GM23338 (cell line): Measurements from ENCODE around the gene PRDX4.

Source experiments
- CREB1 ChIP-seq: fragments of 250-450 bp; sonication (Bioruptor Pico); IDR thresholded peaks from 2 replicates; pipeline ENCODE4 v1.5.0; 2020; ENCODE audit warnings: low read depth, mild to moderate bottlenecking, moderate library complexity
- EZH2 ChIP-seq: fragments of 200-600 bp; sonication (generic); IDR thresholded peaks from one replicate; pipeline ENCODE4 v1.8.0; 2017; ENCODE audit warnings: antibody characterized with exemption, mild to moderate bottlenecking, low read depth; ENCODE audit not compliant: unreplicated experiment
- EZH2phosphoT487 ChIP-seq: fragments of 200-600 bp; sonication (generic); IDR thresholded peaks from one replicate; pipeline ENCODE4 v1.8.1; 2018; ENCODE audit warnings: antibody characterized with exemption; ENCODE audit not compliant: unreplicated experiment
- POLR2AphosphoS5 ChIP-seq: IDR thresholded peaks from 2 replicates; pipeline ENCODE4 v1.6.1; 2016; ENCODE audit warnings: antibody characterized with exemption, low read depth
- ZNF114 ChIP-seq: fragments of 250-450 bp; sonication (Bioruptor Pico); IDR thresholded peaks from 2 replicates; pipeline ENCODE4 v1.5.0; 2020; ENCODE audit warnings: mild to moderate bottlenecking, moderate library complexity
- TF ChIP-seq, protein P1 (sequence below), 2 experiments: fragments of 200-600 bp in 1 of 2; sonication (generic) in 1 of 2; conservative IDR thresholded peaks; 2 replicates each; pipeline versions ENCODE4 v1.5.1 to v1.6.1; 2016 to 2017; ENCODE audit warnings: antibody characterized with exemption in 2 of 2, low read depth in 2 of 2, mild to moderate bottlenecking in 2 of 2, moderate library complexity in 1 of 2
- TF ChIP-seq, protein P2 (sequence below): IDR thresholded peaks from one replicate; pipeline ENCODE4 v1.6.1; 2018; ENCODE audit warnings: antibody characterized with exemption; ENCODE audit not compliant: unreplicated experiment

DNA sequence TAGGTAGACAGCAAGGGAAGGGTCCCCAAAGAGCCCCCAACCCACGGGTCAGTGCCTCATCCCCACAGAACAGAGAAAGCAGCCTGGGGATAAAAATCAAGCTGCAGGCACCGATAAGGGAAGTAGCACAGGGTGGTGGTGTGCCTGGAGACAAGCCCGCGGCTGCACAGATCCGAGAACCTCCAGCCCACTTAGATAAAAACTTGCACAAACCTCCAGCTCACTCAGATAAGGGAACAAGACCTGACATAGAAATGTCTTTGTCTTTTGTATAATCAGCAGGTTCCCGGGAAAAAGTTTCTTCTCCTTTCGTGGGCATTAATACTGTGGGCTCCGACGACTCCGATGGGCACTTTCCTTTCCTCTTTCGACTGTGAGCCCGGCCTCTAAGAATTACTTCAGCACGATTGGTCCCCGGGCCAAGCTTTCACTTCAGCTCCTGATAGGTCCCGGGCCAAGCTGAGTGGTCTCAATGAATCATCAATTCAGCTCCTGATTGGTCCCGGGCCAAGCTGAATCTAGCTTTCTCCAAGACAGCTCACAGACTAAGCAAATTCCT is 32.4 kb downstream of the PRDX4 start:
- TF ChIP-seq, protein P1, sequence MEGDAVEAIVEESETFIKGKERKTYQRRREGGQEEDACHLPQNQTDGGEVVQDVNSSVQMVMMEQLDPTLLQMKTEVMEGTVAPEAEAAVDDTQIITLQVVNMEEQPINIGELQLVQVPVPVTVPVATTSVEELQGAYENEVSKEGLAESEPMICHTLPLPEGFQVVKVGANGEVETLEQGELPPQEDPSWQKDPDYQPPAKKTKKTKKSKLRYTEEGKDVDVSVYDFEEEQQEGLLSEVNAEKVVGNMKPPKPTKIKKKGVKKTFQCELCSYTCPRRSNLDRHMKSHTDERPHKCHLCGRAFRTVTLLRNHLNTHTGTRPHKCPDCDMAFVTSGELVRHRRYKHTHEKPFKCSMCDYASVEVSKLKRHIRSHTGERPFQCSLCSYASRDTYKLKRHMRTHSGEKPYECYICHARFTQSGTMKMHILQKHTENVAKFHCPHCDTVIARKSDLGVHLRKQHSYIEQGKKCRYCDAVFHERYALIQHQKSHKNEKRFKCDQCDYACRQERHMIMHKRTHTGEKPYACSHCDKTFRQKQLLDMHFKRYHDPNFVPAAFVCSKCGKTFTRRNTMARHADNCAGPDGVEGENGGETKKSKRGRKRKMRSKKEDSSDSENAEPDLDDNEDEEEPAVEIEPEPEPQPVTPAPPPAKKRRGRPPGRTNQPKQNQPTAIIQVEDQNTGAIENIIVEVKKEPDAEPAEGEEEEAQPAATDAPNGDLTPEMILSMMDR (conservative IDR thresholded peaks at IDR 0.05; ENCODE audit: low read depth in 2 of 2), result no peak
- TF ChIP-seq EZH2, result no peak
- no peak for TF ChIP-seq CREB1
- no peak for TF ChIP-seq POLR2AphosphoS5
- TF ChIP-seq, protein P2, sequence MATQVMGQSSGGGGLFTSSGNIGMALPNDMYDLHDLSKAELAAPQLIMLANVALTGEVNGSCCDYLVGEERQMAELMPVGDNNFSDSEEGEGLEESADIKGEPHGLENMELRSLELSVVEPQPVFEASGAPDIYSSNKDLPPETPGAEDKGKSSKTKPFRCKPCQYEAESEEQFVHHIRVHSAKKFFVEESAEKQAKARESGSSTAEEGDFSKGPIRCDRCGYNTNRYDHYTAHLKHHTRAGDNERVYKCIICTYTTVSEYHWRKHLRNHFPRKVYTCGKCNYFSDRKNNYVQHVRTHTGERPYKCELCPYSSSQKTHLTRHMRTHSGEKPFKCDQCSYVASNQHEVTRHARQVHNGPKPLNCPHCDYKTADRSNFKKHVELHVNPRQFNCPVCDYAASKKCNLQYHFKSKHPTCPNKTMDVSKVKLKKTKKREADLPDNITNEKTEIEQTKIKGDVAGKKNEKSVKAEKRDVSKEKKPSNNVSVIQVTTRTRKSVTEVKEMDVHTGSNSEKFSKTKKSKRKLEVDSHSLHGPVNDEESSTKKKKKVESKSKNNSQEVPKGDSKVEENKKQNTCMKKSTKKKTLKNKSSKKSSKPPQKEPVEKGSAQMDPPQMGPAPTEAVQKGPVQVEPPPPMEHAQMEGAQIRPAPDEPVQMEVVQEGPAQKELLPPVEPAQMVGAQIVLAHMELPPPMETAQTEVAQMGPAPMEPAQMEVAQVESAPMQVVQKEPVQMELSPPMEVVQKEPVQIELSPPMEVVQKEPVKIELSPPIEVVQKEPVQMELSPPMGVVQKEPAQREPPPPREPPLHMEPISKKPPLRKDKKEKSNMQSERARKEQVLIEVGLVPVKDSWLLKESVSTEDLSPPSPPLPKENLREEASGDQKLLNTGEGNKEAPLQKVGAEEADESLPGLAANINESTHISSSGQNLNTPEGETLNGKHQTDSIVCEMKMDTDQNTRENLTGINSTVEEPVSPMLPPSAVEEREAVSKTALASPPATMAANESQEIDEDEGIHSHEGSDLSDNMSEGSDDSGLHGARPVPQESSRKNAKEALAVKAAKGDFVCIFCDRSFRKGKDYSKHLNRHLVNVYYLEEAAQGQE, result no peak
- no peak for TF ChIP-seq EZH2phosphoT487
- TF ChIP-seq ZNF114 (CRISPR knock-in tag), result no peak
